Lower lobe of right lung (tissue), 2 donors: Measurements from ENCODE around the gene SRPRB. TPM values are rescaled to one million over a fixed set of nuclear protein-coding genes. Genes with fewer than 3 reads are reported as not detected.

Experiments
- ATAC-seq, 2 donors: fragments of 200-7000 bp; cut with Tn5 transposase; one replicate each; pipeline ENCODE4 v1.9.1; 2020 to 2022; ENCODE audit warnings: mild to moderate bottlenecking in 2 of 2, moderate library complexity in 2 of 2
- DNase-seq: peaks from one replicate; pipeline ENCODE4 v3.0.0-alpha.2; 2020
- H3K27ac ChIP-seq: fragments of 200-600 bp; one replicate; pipeline ENCODE4 v1.8.0; 2022
- H3K27me3 ChIP-seq: fragments of 200-600 bp; one replicate; pipeline ENCODE4 v1.8.0; 2022; ENCODE audit warnings: low read depth
- H3K36me3 ChIP-seq: fragments of 200-600 bp; one replicate; pipeline ENCODE4 v1.8.0; 2022; ENCODE audit warnings: mild to moderate bottlenecking
- H3K4me1 ChIP-seq: fragments of 200-600 bp; one replicate; pipeline ENCODE4 v1.8.0; 2022
- H3K4me3 ChIP-seq: fragments of 200-600 bp; one replicate; pipeline ENCODE4 v1.8.0; 2022; ENCODE audit warnings: mild to moderate bottlenecking
- H3K9me3 ChIP-seq: fragments of 200-600 bp; one replicate; pipeline ENCODE4 v1.8.0; 2022
- intact Hi-C: fragments of 100-400 bp; cut with DNase I; formaldehyde crosslinking; loops from one replicate; pipeline ENCODE4 v1.11.0; 2022
- total RNA-seq: library from RNA; stranded (reverse); fragmentation: NEBNext Ultra II Directional; extraction: Animal tissue kit (Norgen Biotek cat#: 25700); gene quantifications from one replicate; pipeline ENCODE4 v1.2.1, GENCODE V29; 2021
- TF ChIP-seq, protein P1 (sequence below): fragments of 200-600 bp; IDR thresholded peaks from one replicate; pipeline ENCODE4 v1.8.0; 2022; ENCODE audit warnings: antibody characterized with exemption, mild to moderate bottlenecking
- donor health status: DM: no; HTN: yes; CAD: no; lungs with severe emphysema.

The SRPRB gene
- total RNA-seq, 1 donor from 2014 or later, result 43.3 TPM

DNA sequence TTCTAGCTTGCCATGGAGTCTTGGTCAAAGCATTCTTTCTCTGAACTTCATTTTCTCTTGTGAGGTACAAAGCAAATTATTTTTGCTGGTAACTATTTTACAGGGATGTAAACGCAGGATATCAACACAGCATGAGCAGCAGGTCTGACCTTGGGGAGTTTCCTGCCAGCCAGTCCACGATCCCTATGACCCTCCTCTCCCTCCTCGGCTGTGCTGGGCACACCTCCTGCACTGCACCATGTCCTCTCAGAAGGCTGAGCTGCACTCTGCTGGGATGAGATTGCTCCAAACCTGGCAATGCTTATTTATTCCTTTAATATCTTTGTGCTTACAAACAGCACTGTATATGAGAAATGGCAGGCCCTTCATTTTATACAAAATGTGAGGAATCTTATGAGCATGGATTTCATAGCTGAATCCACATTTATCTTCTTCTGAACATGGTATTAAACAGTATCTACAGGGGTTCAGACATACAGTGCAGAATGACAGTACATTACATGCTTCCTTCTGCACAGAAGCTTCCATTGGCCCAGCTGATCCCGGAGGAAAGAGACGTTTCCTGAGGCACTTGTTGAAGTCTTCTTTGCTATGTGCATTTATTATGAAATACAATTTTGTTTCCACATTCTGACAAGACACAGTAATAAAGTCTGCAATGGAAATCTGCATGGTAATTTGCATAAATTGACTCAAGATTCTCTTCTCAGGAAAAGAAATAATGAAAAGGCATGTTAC, 48.8 kb downstream of the SRPRB start:
- TF ChIP-seq, protein P1, sequence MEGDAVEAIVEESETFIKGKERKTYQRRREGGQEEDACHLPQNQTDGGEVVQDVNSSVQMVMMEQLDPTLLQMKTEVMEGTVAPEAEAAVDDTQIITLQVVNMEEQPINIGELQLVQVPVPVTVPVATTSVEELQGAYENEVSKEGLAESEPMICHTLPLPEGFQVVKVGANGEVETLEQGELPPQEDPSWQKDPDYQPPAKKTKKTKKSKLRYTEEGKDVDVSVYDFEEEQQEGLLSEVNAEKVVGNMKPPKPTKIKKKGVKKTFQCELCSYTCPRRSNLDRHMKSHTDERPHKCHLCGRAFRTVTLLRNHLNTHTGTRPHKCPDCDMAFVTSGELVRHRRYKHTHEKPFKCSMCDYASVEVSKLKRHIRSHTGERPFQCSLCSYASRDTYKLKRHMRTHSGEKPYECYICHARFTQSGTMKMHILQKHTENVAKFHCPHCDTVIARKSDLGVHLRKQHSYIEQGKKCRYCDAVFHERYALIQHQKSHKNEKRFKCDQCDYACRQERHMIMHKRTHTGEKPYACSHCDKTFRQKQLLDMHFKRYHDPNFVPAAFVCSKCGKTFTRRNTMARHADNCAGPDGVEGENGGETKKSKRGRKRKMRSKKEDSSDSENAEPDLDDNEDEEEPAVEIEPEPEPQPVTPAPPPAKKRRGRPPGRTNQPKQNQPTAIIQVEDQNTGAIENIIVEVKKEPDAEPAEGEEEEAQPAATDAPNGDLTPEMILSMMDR, result no peak
- Histone ChIP-seq H3K4me1 (no peaks in the 10 kb centered on the region), H3K4me3 (no peak overlapping the region), H3K27ac (no peak overlapping the region), H3K27me3 (no peaks in the 10 kb centered on the region), H3K36me3 (no peaks in the 10 kb centered on the region), H3K9me3 (no peaks in the 10 kb centered on the region)
- DNase-seq, result no peak
- no peak for ATAC-seq
- intact Hi-C loops, result no loop called here

DNA sequence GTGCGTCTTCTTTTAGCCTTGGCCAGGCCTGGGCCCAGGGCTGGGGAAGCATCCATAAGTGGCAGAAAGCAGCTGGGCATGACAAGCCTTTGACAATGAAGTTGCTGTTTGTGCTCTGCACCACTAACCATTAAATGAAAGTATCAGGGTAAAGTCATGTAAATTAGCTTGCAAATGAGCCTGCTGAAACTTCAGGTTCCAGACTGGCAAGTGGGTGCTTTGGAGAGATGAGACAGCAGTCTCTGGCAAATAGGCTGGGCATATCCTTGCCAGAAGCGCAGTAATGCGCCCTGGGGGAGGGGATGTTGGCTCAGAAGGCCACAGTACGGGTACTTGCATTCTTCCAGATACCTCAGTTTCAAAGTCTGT, 49.4 kb downstream of the SRPRB start:
- ATAC-seq (no peak), DNase-seq (no peak)
- no peaks in the 10 kb centered on the region for H3K9me3 ChIP-seq
- intact Hi-C loops, result no loop called here
- no peak overlapping the region for H3K4me3 ChIP-seq
- TF ChIP-seq, protein P1, result no peak
- H3K27ac ChIP-seq, result no peak overlapping the region
- no peaks in the 10 kb centered on the region for H3K4me1 ChIP-seq
- no peaks in the 10 kb centered on the region for H3K27me3 ChIP-seq
- H3K36me3 ChIP-seq, result no peaks in the 10 kb centered on the region

DNA sequence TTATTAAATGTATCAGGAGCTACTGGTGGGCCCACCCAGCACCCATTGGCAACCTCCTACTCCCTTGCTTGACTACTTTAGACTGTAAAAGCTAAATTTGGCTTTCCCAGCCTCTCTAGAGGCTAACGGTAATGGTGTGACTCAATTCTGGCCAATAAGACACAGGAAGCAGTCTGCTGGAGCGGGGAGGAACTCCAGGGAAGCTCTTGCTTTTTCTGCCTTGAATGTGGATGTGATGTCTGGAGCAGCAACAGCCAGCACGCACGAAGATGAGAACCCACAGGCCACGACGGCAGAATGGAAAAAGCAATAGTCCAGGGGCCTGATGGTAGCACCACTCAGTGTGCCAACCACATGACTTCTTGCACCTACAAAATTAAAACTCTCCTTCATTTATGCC, 50.2 kb downstream of the SRPRB start:
- TF ChIP-seq, protein P1, result no peak
- intact Hi-C loops, result no loop called here
- no peak for DNase-seq
- Histone ChIP-seq H3K4me1 (no peaks in the 10 kb centered on the region), H3K4me3 (no peak overlapping the region), H3K36me3 (no peaks in the 10 kb centered on the region), H3K27me3 (no peaks in the 10 kb centered on the region), H3K9me3 (no peaks in the 10 kb centered on the region), H3K27ac (no peak overlapping the region)
- ATAC-seq, result no peak

DNA sequence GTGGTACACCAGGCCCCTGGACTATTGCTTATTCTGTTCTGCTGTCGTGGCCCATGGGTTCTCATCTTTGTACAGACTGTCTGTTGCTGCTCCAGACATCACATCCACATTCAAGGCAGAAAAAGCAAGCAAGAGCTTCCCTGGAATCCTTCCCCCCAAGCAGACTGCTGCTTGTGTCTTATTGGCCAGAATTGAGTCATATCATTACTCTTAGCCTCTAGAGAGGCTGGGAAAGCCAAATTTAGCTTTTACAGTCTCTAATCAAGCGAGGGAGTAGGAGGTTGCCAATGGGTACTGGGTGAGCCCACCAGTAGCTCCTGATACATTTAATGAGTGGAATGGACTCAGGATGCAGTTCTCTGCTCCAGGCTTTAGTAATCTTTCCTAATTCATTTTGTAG, 50.7 kb downstream of the SRPRB start:
- no peak overlapping the region for H3K4me3 ChIP-seq
- H3K4me1 ChIP-seq, result no peaks in the 10 kb centered on the region
- no peaks in the 10 kb centered on the region for H3K27me3 ChIP-seq
- no peak overlapping the region for H3K27ac ChIP-seq
- TF ChIP-seq, protein P1, result no peak
- ATAC-seq, result no peak
- no peaks in the 10 kb centered on the region for H3K36me3 ChIP-seq
- no peaks in the 10 kb centered on the region for H3K9me3 ChIP-seq
- DNase-seq, result no peak
- intact Hi-C loops, result no loop called here

DNA sequence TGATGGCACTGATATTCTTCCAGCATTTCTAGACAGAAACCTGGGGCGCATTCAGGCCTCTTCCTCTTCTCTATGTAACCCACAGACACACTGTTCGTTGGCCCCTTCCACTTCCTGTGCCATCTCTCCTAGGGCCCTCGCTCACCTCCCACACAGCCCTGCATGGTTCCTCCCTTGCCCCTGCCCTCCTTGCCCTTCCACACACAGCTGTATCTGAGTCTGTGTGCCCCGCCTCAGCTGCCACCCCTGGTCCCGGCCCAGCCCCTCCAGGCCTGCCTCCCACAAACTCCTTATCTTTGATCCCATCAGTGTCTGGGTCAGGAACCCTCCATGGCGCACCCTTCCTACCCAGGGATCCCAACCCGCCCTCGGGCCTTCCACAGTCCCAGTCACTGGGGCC, 52.2 kb downstream of the SRPRB start:
- ATAC-seq (no peak), DNase-seq (no peak)
- H3K4me1 ChIP-seq, result no peaks in the 10 kb centered on the region
- H3K36me3 ChIP-seq, result no peaks in the 10 kb centered on the region
- no peaks in the 10 kb centered on the region for H3K9me3 ChIP-seq
- no peaks in the 10 kb centered on the region for H3K27me3 ChIP-seq
- no peak overlapping the region for H3K4me3 ChIP-seq
- no peak overlapping the region for H3K27ac ChIP-seq
- intact Hi-C loops, result no loop called here
- TF ChIP-seq, protein P1, result no peak
